Measurements from ENCODE around the gene LKAAEAR1.
"Not testable (repeated sequence)": the region's sequence is repeated elsewhere in the genome, so short reads cannot be mapped to it uniquely, and the experiment has no call there.

Gene LKAAEAR1

GRCh38 chr20:64121586-64121985, 37.4 kb upstream of the LKAAEAR1 start:
- H3K27me3 ChIP-seq (ENCODE audit: insufficient read depth, low read length, poor library complexity) = no peaks in the 10 kb centered on the region

GRCh38 chr20:64119681-64120341, 35.6 kb upstream of the LKAAEAR1 start:
- ATAC-seq (ENCODE audit: insufficient read depth, low read depth) (peak; percentile 18; the same call in 2 of the 3 replicates), DNase-seq (no peak)
- Histone ChIP-seq H3K9me3 (ENCODE audit: insufficient read depth, low read length, severe bottlenecking) (no peaks in the 10 kb centered on the region), H3K4me1 (ENCODE audit: insufficient read depth, low read length) (peaks cover 14% of the 10 kb centered on the region), H3K36me3 (ENCODE audit: insufficient read depth, low read length) (no peaks in the 10 kb centered on the region), H3K4me2 (ENCODE audit: insufficient read depth, low read length) (peak overlapping the region; percentile 60), H3K79me2 (ENCODE audit: insufficient read depth, low read length) (no peaks in the 10 kb centered on the region), H2AFZ (ENCODE audit: low read depth, low read length) (peak overlapping the region; percentile 62), H3K27ac (ENCODE audit: low read length) (no peak overlapping the region), H3K4me3 (ENCODE audit: low read depth in 1 of 2, low read length in 2 of 2) (peak overlapping the region in 1 of 2 experiments; percentile 45; a peak in 2 of 4 replicates), H4K20me1 (ENCODE audit: insufficient read depth, low read length) (peaks cover under 1% of the 10 kb centered on the region), H3K27me3 (ENCODE audit: insufficient read depth, low read length, poor library complexity) (no peaks in the 10 kb centered on the region), H3K9ac (ENCODE audit: low read depth, low read length) (peak overlapping the region; percentile 42; the same call in 1 of the 2 replicates)
- TF ChIP-seq, protein P1, sequence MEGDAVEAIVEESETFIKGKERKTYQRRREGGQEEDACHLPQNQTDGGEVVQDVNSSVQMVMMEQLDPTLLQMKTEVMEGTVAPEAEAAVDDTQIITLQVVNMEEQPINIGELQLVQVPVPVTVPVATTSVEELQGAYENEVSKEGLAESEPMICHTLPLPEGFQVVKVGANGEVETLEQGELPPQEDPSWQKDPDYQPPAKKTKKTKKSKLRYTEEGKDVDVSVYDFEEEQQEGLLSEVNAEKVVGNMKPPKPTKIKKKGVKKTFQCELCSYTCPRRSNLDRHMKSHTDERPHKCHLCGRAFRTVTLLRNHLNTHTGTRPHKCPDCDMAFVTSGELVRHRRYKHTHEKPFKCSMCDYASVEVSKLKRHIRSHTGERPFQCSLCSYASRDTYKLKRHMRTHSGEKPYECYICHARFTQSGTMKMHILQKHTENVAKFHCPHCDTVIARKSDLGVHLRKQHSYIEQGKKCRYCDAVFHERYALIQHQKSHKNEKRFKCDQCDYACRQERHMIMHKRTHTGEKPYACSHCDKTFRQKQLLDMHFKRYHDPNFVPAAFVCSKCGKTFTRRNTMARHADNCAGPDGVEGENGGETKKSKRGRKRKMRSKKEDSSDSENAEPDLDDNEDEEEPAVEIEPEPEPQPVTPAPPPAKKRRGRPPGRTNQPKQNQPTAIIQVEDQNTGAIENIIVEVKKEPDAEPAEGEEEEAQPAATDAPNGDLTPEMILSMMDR (IDR thresholded peaks at IDR 0.05; ENCODE audit: borderline replicate concordance, extremely low read depth, low read length, poor library complexity, severe bottlenecking) = no peak
- TF ChIP-seq EZH2 (IDR thresholded peaks at IDR 0.05; ENCODE audit: borderline replicate concordance, low read depth, low read length, severe bottlenecking) = no peak

More at GRCh38 chr20:64121586-64121985, 37.4 kb upstream of the LKAAEAR1 start:
- TF ChIP-seq EZH2 (IDR thresholded peaks at IDR 0.05; ENCODE audit: borderline replicate concordance, low read depth, low read length, severe bottlenecking) = no peak
- TF ChIP-seq, protein P1 (IDR thresholded peaks at IDR 0.05; ENCODE audit: borderline replicate concordance, extremely low read depth, low read length, poor library complexity, severe bottlenecking) = no peak
- no peak overlapping the region for H3K9ac ChIP-seq (ENCODE audit: low read depth, low read length)
- ATAC-seq (ENCODE audit: insufficient read depth, low read depth) (no peak), DNase-seq (no peak)
- H3K4me1 ChIP-seq (ENCODE audit: insufficient read depth, low read length) = peaks cover 14% of the 10 kb centered on the region
- no peaks in the 10 kb centered on the region for H3K9me3 ChIP-seq (ENCODE audit: insufficient read depth, low read length, severe bottlenecking)
- H3K27ac ChIP-seq (ENCODE audit: low read length) = no peak overlapping the region
- H3K79me2 ChIP-seq (ENCODE audit: insufficient read depth, low read length) = no peaks in the 10 kb centered on the region
- no peak overlapping the region for H2AFZ ChIP-seq (ENCODE audit: low read depth, low read length)
- no peaks in the 10 kb centered on the region for H3K36me3 ChIP-seq (ENCODE audit: insufficient read depth, low read length)
- H4K20me1 ChIP-seq (ENCODE audit: insufficient read depth, low read length) = no peaks in the 10 kb centered on the region
- H3K4me3 ChIP-seq (ENCODE audit: low read depth in 1 of 2, low read length in 2 of 2) = no peak overlapping the region
- no peak overlapping the region for H3K4me2 ChIP-seq (ENCODE audit: insufficient read depth, low read length)

DNA sequence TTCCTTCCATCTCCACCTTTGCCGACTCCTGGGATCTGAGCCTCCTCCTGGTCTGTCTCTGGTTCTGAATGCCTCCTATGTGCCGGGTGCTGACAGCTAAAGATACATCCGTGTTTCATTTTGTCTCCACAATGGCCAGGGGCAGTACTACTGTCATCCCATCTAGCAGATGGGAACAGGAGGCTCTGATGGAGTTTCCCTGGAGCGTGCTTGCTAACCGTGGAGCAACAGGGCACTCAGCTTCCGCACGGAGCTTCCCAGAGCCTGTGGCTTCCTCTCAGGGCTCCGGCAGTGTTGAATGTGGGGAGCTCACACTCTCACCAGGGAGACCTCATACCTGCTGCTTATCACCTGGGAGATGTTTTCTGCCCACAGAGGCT, 35.1 kb upstream of the LKAAEAR1 start:
- Histone ChIP-seq H3K9ac (ENCODE audit: low read depth, low read length) (no peak overlapping the region), H3K27ac (ENCODE audit: low read length) (no peak overlapping the region), H3K79me2 (ENCODE audit: insufficient read depth, low read length) (no peaks in the 10 kb centered on the region), H3K36me3 (ENCODE audit: insufficient read depth, low read length) (no peaks in the 10 kb centered on the region), H4K20me1 (ENCODE audit: insufficient read depth, low read length) (peaks cover 6% of the 10 kb centered on the region), H3K9me3 (ENCODE audit: insufficient read depth, low read length, severe bottlenecking) (no peaks in the 10 kb centered on the region), H3K27me3 (ENCODE audit: insufficient read depth, low read length, poor library complexity) (no peaks in the 10 kb centered on the region), H3K4me2 (ENCODE audit: insufficient read depth, low read length) (no peak overlapping the region), H3K4me3 (ENCODE audit: low read depth in 1 of 2, low read length in 2 of 2) (no peak overlapping the region), H2AFZ (ENCODE audit: low read depth, low read length) (no peak overlapping the region), H3K4me1 (ENCODE audit: insufficient read depth, low read length) (peaks cover 14% of the 10 kb centered on the region)
- no peak for ATAC-seq (ENCODE audit: insufficient read depth, low read depth)
- no peak for DNase-seq
- TF ChIP-seq EZH2 (IDR thresholded peaks at IDR 0.05; ENCODE audit: borderline replicate concordance, low read depth, low read length, severe bottlenecking) = no peak
- TF ChIP-seq, protein P1 (IDR thresholded peaks at IDR 0.05; ENCODE audit: borderline replicate concordance, extremely low read depth, low read length, poor library complexity, severe bottlenecking) = no peak

- H2AFZ ChIP-seq (ENCODE audit: low read depth, low read length); H3K27ac ChIP-seq (ENCODE audit: low read length); H3K27me3 ChIP-seq (ENCODE audit: insufficient read depth, low read length, poor library complexity); ATAC-seq (ENCODE audit: insufficient read depth, low read depth); H3K4me3 ChIP-seq (ENCODE audit: low read depth in 1 of 2, low read length in 2 of 2); DNase-seq; H3K79me2 ChIP-seq (ENCODE audit: insufficient read depth, low read length); H3K9me3 ChIP-seq (ENCODE audit: insufficient read depth, low read length, severe bottlenecking); H3K4me2 ChIP-seq (ENCODE audit: insufficient read depth, low read length); H3K9ac ChIP-seq (ENCODE audit: low read depth, low read length); H3K36me3 ChIP-seq (ENCODE audit: insufficient read depth, low read length): not testable (repeated sequence)
- peaks cover 14% of the 10 kb centered on the region for H3K4me1 ChIP-seq (ENCODE audit: insufficient read depth, low read length)
- H4K20me1 ChIP-seq (ENCODE audit: insufficient read depth, low read length) = peaks cover 13% of the 10 kb centered on the region
Measured at GRCh38 chr20:64117432-64117777, 33.2 kb upstream of the LKAAEAR1 start.
